Activated CD4-positive, alpha-beta T cell treated with anti-CD3 and anti-CD28 coated beads for 36 hours (primary cell): ENCODE data around the gene EFCC1. TPM values are rescaled to one million over a fixed set of nuclear protein-coding genes. Genes with fewer than 3 reads are reported as not detected.

ENCODE experiments used
- ATAC-seq: fragments of 200-7000 bp; cut with Tn5 transposase; one replicate; pipeline ENCODE4 v1.10.0; 2021; ENCODE audit warnings: mild to moderate bottlenecking, moderate library complexity
- CTCF ChIA-PET: fragments of 350-600 bp; sonication (Branson Sonifier 250); formaldehyde crosslinking; loops from one replicate; lab custom pipeline; 2021; ENCODE audit warnings: antibody characterized with exemption; lab: Charles Lee
- POLR2A ChIA-PET: fragments of 350-600 bp; sonication (Branson Sonifier 250); formaldehyde crosslinking; loops from one replicate; lab custom pipeline; 2021; ENCODE audit warnings: antibody characterized with exemption, inconsistent platforms; lab: Charles Lee
- DNase-seq: peaks from one replicate; pipeline ENCODE4 v3.0.0-alpha.2; 2020
- H3K27ac Mint-ChIP-seq: one replicate; pipeline ENCODE4 v1.8.0; 2021; ENCODE audit warnings: mixed read lengths
- H3K27me3 Mint-ChIP-seq: one replicate; pipeline ENCODE4 v1.8.0; 2021; ENCODE audit warnings: mixed read lengths
- H3K36me3 Mint-ChIP-seq: one replicate; pipeline ENCODE4 v1.8.0; 2021; ENCODE audit warnings: low read depth, mixed read lengths
- H3K4me1 Mint-ChIP-seq: one replicate; pipeline ENCODE4 v1.8.0; 2021; ENCODE audit warnings: mixed read lengths
- H3K4me3 Mint-ChIP-seq: one replicate; pipeline ENCODE4 v1.8.0; 2021; ENCODE audit warnings: mild to moderate bottlenecking, moderate library complexity, mixed read lengths
- H3K9me3 Mint-ChIP-seq: one replicate; pipeline ENCODE4 v1.8.0; 2021; ENCODE audit warnings: low read depth, mixed read lengths
- intact Hi-C, 2 experiments: fragments of 100-400 bp; cut with DNase I in 1 of 2; cut with micrococcal nuclease in 1 of 2; formaldehyde crosslinking; loops; one replicate each; pipeline versions ENCODE4 v1.14.2 to v1.15.1; 2022 to 2024; cut with DNase I, micrococcal nuclease
- total RNA-seq, 2 experiments: library from RNA; stranded (reverse); gene quantifications; one replicate each; pipeline ENCODE4 v1.2.3, GENCODE V29; 2021

Gene EFCC1
- total RNA-seq, 2 experiments from 2014 or later, result 0.19 to 0.39 TPM

DNA sequence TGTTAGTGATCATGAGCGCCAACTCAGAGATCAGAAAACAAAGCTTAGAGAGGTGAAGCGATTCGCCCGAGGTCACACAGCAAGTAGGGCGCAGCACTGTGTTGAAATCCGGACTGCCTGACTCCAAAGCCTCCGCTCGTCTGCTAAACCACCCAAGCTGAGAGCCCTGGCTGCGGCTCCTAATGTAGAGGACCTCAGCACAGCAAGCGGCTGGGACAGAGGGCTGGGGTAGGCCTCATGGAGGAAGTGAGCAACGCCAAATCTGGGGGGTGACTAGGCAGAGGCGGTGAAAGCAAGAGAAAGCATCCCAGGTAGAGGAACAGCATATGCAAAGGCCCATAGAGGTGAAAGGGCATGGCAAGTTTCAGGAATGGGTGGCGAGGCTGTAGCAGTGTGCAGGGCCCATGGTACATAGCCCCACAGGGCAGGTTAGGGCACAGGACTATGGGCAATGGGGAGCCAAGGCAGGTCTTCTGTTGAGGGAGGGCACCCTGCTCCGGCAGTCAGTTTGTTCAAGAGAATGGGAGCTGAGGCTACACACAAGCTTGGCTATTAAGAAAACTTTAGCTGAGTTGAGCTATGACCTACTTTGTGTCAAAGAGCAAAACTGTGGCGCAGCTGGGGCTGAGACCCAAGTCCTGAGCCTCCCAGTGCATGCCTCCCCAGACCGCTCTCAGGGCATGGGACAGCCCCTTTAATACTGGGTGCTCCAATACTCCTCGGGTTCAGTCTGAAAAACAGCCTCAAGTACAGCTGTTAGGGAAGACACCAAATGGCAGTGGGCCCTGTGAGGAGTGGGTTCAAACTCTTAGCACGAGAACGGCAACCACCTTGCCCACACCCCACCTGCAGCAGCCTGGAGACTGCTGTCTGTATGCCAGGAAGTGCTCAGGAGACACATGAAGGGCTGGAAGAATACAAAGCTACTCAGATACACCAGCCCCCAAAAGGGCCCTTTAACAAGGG, 6.2 kb upstream of the EFCC1 start:
- Mint-ChIP-seq H3K36me3 (no peaks in the 10 kb centered on the region), H3K4me1 (peaks cover 42% of the 10 kb centered on the region), H3K9me3 (no peaks in the 10 kb centered on the region), H3K27me3 (peaks cover 3% of the 10 kb centered on the region), H3K27ac (peak overlapping the region; percentile 49), H3K4me3 (peak overlapping the region; percentile 63)
- POLR2A ChIA-PET, result interaction anchor here (0.5 to 1.6 kb wide), 6 partner anchors 10 to 377 kb away, joined by 3 to 8 read pairs (median 4); no protein-coding TSS in a partner anchor
- CTCF ChIA-PET, result interaction anchor here (0.7 to 3.9 kb wide), 12 partner anchors 13 to 314 kb away, joined by 3 to 20 read pairs (median 4); no protein-coding TSS in a partner anchor
- DNase-seq, result peak; percentile 52
- peak; percentile 17 for ATAC-seq
- intact Hi-C loops, result loop anchor here (1.0 to 2.0 kb wide), 5 partner anchors 32 to 284 kb away; partner anchors contain the start of genes ACAD9 (in 1 of the 2), COPG1 (in 1 of the 2) and ISY1 (in 1 of the 2)

DNA sequence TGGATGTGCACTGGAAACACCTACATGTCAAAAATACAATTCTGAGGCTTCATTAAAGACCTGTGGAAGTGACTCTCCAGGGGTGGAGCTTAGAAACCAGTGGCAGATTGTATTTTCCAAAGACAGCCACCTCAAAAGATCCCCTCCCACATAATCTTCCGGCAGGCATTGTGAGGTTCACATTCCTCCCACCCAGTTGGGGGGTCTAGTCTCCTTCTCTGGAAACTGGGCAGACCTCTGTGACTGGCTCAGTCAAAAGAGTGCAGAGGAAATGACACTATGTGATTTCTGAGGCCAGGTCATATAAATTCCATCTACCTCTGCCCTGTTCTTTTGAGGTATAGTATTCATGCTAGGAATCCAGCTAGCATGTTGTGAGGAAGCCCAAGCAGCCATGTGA, 5.4 kb upstream of the EFCC1 start:
- no peak overlapping the region for H3K27ac Mint-ChIP-seq
- POLR2A ChIA-PET, result no interaction called here
- H3K9me3 Mint-ChIP-seq, result no peaks in the 10 kb centered on the region

GRCh38 chr3:128996200-128996599, 4.9 kb upstream of the EFCC1 start:
- intact Hi-C loops, result no loop called here
- Mint-ChIP-seq H3K27ac (no peak overlapping the region), H3K27me3 (peaks cover 10% of the 10 kb centered on the region), H3K4me3 (no peak overlapping the region), H3K36me3 (no peaks in the 10 kb centered on the region), H3K9me3 (no peaks in the 10 kb centered on the region), H3K4me1 (peaks cover 42% of the 10 kb centered on the region)
- POLR2A ChIA-PET, result no interaction called here
- DNase-seq (no peak), ATAC-seq (no peak)
- CTCF ChIA-PET, result interaction anchor here (1.0 to 3.9 kb wide), 5 partner anchors 20 to 57 kb away, joined by 3 to 20 read pairs (median 4); no protein-coding TSS in a partner anchor

More for the DNA sequence above, 5.4 kb upstream of the EFCC1 start:
- peaks cover 42% of the 10 kb centered on the region for H3K4me1 Mint-ChIP-seq
- H3K4me3 Mint-ChIP-seq, result no peak overlapping the region
- ATAC-seq, result no peak
- DNase-seq, result no peak
- peaks cover 8% of the 10 kb centered on the region for H3K27me3 Mint-ChIP-seq
- H3K36me3 Mint-ChIP-seq, result no peaks in the 10 kb centered on the region
- intact Hi-C loops, result loop anchor here (2.0 kb wide), 1 partner anchor 31 kb away; no protein-coding TSS in a partner anchor
- CTCF ChIA-PET, result interaction anchor here (0.7 to 3.9 kb wide), 6 partner anchors 21 to 191 kb away, joined by 3 to 20 read pairs (median 4); no protein-coding TSS in a partner anchor

- ChIA-PET CTCF (interaction anchor here (1.0 to 3.9 kb wide), 4 partner anchors 20 to 57 kb away, joined by 3 to 20 read pairs (median 6); no protein-coding TSS in a partner anchor), POLR2A (no interaction called here)
- ATAC-seq, result no peak
Measured at GRCh38 chr3:128996726-128997125, 4.4 kb upstream of the EFCC1 start.

DNA sequence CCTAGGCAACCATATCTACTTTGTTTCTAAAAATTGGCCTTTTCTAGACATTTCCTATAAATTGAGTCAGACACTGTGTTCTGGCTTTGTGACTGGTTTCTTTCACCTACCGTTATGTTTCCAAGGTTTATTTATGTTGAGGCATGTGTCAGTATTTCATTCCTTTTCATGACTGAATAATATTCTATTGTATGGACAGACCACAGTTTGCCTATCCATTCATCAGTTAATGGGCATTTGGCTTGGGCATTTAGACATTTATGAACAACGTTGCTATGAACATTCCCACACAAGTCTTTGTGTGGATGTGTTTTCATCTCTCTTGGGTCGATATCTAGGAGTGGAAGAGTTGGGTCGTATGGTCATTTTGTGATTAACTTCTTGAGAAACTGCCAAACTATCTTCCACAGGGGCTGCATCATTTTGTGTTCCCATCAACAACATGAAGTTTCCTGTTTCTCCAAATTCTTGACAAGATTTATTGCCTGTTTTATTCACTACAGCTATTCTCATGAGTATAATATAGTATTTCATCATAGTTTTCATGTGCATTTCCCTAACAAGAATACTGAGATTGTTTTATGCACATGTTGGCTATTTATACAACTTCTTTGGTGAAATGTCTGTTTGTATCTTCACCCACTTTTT, 3.5 kb upstream of the EFCC1 start:
- Mint-ChIP-seq H3K36me3 (no peaks in the 10 kb centered on the region), H3K4me1 (peaks cover 48% of the 10 kb centered on the region), H3K9me3 (no peaks in the 10 kb centered on the region), H3K27ac (no peak overlapping the region), H3K4me3 (no peak overlapping the region), H3K27me3 (peaks cover 16% of the 10 kb centered on the region)
- ChIA-PET POLR2A (no interaction called here), CTCF (interaction anchor here (0.6 to 3.9 kb wide), 7 partner anchors 10 to 56 kb away, joined by 3 to 20 read pairs (median 7); no protein-coding TSS in a partner anchor)
- intact Hi-C loops, result no loop called here
- ATAC-seq (no peak), DNase-seq (no peak)

More at GRCh38 chr3:128996726-128997125, 4.4 kb upstream of the EFCC1 start:
- peaks cover 42% of the 10 kb centered on the region for H3K4me1 Mint-ChIP-seq
- H3K9me3 Mint-ChIP-seq, result no peaks in the 10 kb centered on the region
- intact Hi-C loops, result no loop called here
- H3K27ac Mint-ChIP-seq, result no peak overlapping the region
- peaks cover 10% of the 10 kb centered on the region for H3K27me3 Mint-ChIP-seq
- no peak overlapping the region for H3K4me3 Mint-ChIP-seq
- H3K36me3 Mint-ChIP-seq, result no peaks in the 10 kb centered on the region
- DNase-seq, result no peak

DNA sequence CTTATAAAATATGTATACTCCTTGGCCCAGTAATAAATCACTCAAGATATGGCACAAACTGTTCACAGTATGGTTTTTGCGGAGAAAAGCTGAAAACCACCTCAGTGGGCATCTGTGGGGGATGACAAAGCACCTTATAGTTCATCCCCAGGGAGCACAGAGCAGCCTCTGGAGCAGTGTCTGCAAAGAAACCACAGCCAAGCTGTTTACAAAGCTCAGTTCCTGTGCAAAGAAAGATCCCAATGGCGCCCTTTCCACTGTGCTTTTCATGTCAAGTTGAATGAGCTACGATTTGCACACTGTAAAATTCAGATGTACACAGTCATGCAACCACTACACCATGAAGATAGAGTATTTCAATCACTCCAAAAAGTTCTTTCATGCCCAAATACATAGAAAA, 2.5 kb upstream of the EFCC1 start:
- Mint-ChIP-seq H3K4me1 (peaks cover 53% of the 10 kb centered on the region), H3K9me3 (no peaks in the 10 kb centered on the region), H3K27ac (peak overlapping the region; percentile 6), H3K36me3 (no peaks in the 10 kb centered on the region), H3K4me3 (no peak overlapping the region), H3K27me3 (peaks cover 25% of the 10 kb centered on the region)
- DNase-seq (no peak), ATAC-seq (no peak)
- intact Hi-C loops, result no loop called here
- ChIA-PET POLR2A (interaction anchor here (0.6 kb wide), 1 partner anchor 288 kb away, joined by 5 read pairs; no protein-coding TSS in a partner anchor), CTCF (interaction anchor here (0.5 to 2.1 kb wide), 9 partner anchors 9 to 247 kb away, joined by 3 to 9 read pairs (median 4); no protein-coding TSS in a partner anchor)

DNA sequence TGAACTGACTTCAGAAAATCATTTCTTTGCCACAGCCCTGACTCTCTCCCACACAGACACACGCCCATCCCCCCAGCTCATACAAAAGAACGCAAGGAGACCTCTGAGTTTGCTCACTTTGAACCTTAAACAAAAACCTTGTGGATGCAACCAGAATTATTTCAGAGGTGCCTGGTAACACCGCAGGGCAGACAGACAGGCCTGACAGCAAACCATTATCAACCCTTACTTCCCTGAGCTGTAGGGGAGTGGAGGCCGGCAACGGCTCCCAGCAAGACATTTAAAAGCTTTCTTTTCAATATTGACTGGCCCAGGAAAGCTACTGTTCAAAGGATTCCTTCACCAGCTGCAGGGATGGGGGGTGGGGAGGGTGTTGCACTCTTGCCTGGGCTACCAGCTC, 2.0 kb upstream of the EFCC1 start:
- ChIA-PET CTCF (interaction anchor here (0.5 to 2.1 kb wide), 8 partner anchors 8 to 247 kb away, joined by 3 to 9 read pairs (median 4); no protein-coding TSS in a partner anchor), POLR2A (no interaction called here)
- Mint-ChIP-seq H3K27ac (peak overlapping the region; percentile 6), H3K27me3 (peaks cover 27% of the 10 kb centered on the region), H3K4me3 (no peak overlapping the region), H3K9me3 (no peaks in the 10 kb centered on the region), H3K4me1 (peaks cover 49% of the 10 kb centered on the region), H3K36me3 (no peaks in the 10 kb centered on the region)
- DNase-seq (peak; percentile 20), ATAC-seq (no peak)
- intact Hi-C loops, result no loop called here

DNA sequence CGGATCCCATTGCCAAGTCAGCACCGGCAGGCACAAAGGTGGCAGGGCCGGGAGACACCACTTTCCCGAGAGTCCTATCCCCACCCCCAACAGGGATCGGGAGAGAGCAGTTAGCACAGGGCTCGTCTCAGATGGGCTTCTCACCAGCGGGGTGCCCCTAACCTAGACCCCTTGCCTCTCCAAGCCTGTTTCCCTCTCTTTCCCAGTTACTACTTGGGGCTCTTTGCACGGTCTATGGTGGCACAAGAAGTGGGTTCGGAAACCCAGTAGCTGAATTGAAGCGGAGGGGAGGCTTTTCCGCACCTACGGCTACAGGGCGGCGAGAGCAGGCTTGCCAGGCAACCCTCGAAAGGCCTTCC, 383 bp upstream of the EFCC1 start:
- intact Hi-C loops, result no loop called here
- H3K4me1 Mint-ChIP-seq, result peaks cover 42% of the 10 kb centered on the region
- ChIA-PET CTCF (interaction anchor here (1.4 kb wide), 1 partner anchor 31 kb away, joined by 5 read pairs; no protein-coding TSS in a partner anchor), POLR2A (no interaction called here)
- no peaks in the 10 kb centered on the region for H3K36me3 Mint-ChIP-seq
- ATAC-seq, result no peak
- no peak overlapping the region for H3K27ac Mint-ChIP-seq
- no peaks in the 10 kb centered on the region for H3K9me3 Mint-ChIP-seq
- peaks cover 27% of the 10 kb centered on the region for H3K27me3 Mint-ChIP-seq
- peak overlapping the region; percentile 74 for H3K4me3 Mint-ChIP-seq
- no peak for DNase-seq

DNA sequence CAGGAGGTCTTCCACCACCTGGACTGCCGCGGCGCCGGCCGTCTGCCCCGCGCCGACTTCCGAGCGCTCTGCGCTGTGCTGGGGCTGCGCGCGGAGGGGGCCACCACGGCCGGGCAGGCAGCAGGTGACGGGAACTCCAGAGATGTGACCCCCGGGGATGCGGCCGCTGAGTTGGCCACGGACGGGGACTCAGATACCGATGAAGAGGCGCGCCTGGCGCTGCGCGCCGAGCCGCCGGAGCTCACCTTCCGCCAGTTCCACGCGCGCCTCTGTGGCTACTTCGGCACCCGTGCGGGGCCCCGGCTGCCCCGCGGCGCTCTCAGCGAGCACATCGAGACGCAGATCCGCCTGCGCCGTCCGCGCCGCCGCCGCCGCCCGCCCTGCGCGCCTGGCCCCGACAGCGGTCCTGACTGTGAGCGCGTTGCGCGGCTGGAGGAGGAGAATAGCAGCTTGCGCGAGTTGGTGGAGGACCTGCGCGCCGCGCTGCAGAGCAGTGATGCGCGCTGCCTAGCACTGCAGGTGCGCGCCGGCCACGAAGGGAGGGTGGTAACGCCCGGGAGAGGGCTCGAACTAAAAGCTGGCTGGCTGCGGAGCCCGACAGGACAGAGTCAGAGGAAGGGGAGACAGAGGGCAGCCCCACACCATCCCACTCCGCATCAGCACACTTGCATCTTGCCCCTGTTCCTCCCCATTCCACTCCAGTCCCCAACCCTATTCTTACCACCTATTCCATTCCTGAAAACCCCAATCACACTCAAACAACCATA, 885 bp downstream of the EFCC1 start:
- CTCF ChIA-PET, result interaction anchor here (1.3 kb wide), 1 partner anchor 14 kb away, joined by 4 read pairs; no protein-coding TSS in a partner anchor

More for the DNA sequence above, 885 bp downstream of the EFCC1 start:
- DNase-seq (peak; percentile 73), ATAC-seq (peak; percentile 71)
- Mint-ChIP-seq H3K4me3 (peak overlapping the region; percentile 74), H3K4me1 (peaks cover 38% of the 10 kb centered on the region), H3K36me3 (no peaks in the 10 kb centered on the region), H3K27ac (no peak overlapping the region), H3K9me3 (no peaks in the 10 kb centered on the region), H3K27me3 (peaks cover 27% of the 10 kb centered on the region)
- intact Hi-C loops, result no loop called here
- POLR2A ChIA-PET, result no interaction called here
